HUDEP-2 (cell line): ENCODE data around the gene CCDC85A.

Source experiments
- DNase-seq, 76 experiments: peaks; one replicate each; lab custom pipeline; 2025; ENCODE audit not compliant: unreplicated experiment in 76 of 76; lab: John Stamatoyannopoulos, UW

The CCDC85A gene

GRCh38 chr2:56348392-56349210 is 164.8 kb downstream of the CCDC85A start:
- DNase-seq: no peak

- no peak for DNase-seq
Observed at GRCh38 chr2:56357655-56358295, 174.0 kb downstream of the CCDC85A start.

GRCh38 chr2:56361844-56362243 is 178.1 kb downstream of the CCDC85A start:
- no peak for DNase-seq

GRCh38 chr2:56364902-56365301 is 181.1 kb downstream of the CCDC85A start:
- DNase-seq: no peak

DNA sequence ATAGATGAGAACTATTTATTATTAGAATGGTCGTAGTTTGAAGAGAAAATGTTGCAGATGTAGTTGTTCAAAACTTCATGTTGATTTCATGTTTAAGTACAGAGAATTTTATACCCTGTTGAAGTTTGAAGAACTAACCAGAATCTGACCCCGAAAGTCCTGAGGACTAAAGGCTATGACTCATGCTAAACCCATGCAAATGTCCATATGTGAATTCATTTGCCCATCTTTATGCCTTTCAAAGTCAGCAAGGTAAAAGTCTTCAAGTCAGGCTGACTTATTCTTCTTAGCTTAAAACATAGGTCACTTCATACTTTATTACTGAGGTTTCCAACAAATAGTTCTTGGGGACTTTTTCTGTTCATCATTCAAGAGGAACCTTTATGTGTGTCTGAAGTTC is 185.5 kb downstream of the CCDC85A start:
- no peak for DNase-seq

- no peak for DNase-seq
Observed at GRCh38 chr2:56372071-56372656, 188.4 kb downstream of the CCDC85A start.

- no peak for DNase-seq
Observed at GRCh38 chr2:56375251-56375650, 191.5 kb downstream of the CCDC85A start.

DNA sequence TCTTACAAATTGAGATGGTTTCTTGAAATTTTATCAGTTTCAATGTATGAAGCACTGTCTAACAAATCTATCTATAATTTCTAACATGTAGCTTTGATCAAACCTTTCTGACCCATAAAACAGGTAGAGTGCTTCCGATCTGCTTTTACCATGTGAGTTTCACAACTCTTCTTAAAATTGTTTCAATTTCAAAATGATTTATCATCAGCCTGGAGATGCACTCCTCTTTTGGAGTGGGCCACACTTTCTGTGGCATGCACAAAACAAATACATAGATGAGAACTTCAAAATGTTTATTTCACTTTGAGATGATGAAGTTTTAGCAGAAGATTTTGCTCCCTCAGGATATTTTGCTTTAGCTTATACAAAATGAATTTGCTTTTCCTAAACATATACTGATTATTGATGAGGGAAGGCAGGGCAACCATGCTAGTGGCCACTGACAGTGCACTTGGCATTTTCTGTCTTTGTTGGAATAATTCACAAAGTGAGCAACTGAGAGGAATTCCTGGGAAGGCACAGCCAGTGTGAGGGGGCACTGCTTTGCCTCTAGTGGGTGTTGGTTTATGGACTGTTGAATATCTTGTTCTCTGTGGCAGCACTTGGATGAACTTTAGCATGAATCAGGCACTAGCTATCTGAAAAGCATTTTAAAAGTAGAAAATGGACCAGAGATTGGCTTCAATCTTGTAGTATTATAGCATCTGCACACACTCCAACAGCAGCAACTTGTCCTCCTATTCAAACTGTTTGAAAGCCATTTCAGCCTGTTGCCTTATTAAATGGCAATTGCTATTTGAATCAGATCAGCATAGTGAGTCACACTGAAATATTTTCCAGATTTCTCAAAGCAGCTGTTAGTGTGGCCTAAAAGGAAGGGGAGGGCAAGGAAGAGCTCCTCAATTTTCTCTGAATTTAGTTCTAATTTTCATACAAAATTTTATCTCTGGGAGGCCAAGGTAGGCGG is 193.2 kb downstream of the CCDC85A start:
- DNase-seq: no peak

GRCh38 chr2:56379066-56379465 is 195.3 kb downstream of the CCDC85A start:
- no peak for DNase-seq

DNA sequence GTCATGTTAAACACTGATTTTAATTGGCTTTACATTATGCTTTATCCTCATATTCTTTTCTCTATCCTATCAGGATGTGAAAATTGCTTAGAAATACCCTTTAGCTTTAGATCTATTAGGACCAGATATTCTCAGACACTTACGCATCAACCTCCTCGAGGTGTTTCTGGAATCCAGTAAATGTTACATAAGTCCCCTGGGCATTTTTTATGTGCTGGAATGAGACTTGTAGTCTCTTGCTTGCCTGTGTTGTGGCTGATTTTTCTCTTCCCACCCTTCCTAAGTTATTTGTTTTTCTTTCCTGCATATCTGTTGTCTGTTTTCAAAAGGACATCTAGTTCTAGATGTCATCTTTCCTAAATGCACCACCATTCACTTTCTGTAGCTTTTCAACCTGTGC is 197.1 kb downstream of the CCDC85A start:
- no peak for DNase-seq

GRCh38 chr2:56382466-56382865 is 198.7 kb downstream of the CCDC85A start:
- no peak for DNase-seq

DNA sequence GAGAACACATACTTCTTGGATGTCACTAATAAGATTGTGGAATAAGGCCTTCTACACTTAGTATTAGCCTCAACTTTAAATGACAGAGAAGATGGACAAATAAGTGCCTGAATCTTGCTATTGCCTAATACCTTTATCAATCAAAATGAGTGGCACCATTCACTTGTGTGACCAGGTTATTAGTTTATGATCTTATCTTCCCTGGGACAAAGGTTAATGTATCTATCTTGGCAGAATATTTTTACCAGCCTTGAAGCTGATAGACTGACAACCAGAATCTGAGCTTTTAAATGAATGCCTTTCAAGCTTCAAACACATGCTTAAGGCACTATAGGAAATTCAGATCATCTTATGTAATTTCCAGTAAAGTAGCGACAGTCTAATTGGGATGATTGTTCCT is 202.9 kb downstream of the CCDC85A start:
- DNase-seq: no peak

DNA sequence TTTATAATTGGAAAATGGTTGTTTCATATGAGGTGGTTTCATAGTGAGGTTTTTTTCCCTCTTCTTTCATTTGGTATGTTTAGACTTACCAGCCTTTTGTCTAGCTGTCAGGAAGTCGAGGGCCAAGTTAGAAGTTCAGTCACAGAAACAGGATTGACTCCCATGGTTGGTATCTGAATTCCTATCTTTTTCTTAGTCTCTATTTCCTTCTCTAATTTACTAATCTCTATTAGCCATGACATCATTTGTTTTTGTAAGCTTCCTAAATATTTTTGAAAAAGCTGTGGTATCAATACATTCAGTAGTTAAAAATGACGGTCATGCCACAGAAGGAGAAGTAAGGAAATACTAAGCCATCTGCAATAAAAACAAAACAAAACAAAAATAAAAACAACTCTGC is 206.9 kb downstream of the CCDC85A start:
- DNase-seq: no peak

GRCh38 chr2:56410140-56410539 is 226.3 kb downstream of the CCDC85A start:
- DNase-seq: no peak

- DNase-seq: no peak
Observed at GRCh38 chr2:56416500-56417176, 232.8 kb downstream of the CCDC85A start.
